ENCODE measurements around the gene RGS12. TPM values are rescaled to one million over a fixed set of nuclear protein-coding genes. Genes with fewer than 3 reads are reported as not detected.

Gene RGS12
- total and polyA plus RNA-seq, 7 donors: 3.0 to 21.6 (median 15.7) TPM

DNA sequence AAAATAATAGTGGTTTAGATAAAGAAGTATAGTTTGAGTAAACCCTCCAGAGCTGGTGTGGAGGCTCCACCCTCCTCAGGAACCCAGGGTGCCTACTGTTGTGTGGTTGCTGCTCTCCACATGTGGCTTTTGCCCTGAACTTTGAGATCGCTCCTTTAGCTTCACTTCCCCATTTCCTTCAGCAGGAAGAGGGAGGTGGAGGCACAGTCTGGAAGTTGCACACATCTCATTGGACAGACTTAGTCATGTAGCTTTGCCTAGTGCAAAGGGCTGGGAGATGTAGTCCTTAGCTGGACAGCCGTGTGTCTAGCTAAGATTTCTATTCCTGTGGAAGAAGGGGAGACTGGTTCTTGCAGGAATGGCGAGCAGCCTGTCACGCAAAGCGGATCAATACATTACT, 37.9 kb downstream of the RGS12 start:
- H3K36me3 ChIP-seq: no peaks in the 10 kb centered on the region
- WGBS, 2 donors: 83 to 90% methylated on average over 5 of the region's 5 CpGs
- intact Hi-C loops (cut with DNase I): no loop called here
- no peaks in the 10 kb centered on the region for H3K27me3 ChIP-seq
- peaks cover 0 to 2% (median 0%) of the 10 kb centered on the region in 4 donors for H3K9me3 ChIP-seq
- no peak for DNase-seq
- no peak overlapping the region for H3K27ac ChIP-seq
- TF ChIP-seq POLR2A (IDR thresholded peaks at IDR 0.05) (no peak), POLR2AphosphoS5 (IDR thresholded peaks at IDR 0.05) (no peak), EP300 (IDR thresholded peaks at IDR 0.05) (no peak), CTCF (IDR thresholded peaks at IDR 0.05) (no peak)
- no peak overlapping the region for H3K4me3 ChIP-seq
- no peaks in the 10 kb centered on the region for H3K4me1 ChIP-seq

DNA sequence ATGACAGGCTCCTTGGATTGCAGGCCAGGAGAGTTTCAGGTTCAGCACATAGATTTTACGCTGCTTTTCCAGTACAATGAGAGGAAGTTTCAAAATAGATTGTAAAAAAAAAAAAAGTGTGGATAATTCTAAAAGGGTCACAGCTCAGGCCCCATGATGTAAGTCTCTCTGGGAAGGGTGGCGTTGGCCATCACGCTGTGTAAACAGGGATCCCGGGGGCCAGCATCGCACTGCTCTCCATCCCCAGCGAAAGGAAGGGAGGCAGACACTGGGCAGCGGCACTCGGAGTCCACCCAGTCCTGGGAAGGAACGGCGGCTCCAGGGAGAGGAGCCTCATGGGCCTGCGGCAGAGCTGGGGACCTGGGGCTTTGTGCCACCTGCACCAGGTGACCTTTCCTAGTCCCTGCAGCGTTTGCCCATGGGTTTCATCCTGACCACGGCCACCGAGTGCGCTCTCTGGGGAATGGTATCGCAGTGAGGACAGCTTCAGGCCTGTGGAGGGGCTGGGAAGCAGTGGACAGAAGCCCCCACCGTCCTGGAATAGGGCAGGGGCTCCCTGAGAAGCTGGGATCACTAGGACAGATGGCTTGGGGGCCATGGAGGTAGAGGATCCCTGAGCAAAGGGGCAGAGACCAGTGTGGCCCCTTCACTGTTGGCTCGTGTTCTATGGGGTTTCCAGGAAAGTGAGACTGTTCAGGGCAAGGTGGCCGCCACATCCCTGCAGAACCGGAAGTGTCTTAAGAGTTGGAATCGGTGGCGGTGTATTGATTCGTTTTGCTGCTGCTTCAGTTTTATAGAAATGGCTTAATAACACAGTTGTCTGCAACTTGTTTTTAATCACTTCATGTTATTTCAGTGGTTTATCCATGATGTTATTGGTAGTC, 38.9 kb downstream of the RGS12 start:
- no peak for TF ChIP-seq POLR2A (IDR thresholded peaks at IDR 0.05)
- TF ChIP-seq EP300 (IDR thresholded peaks at IDR 0.05): no peak
- no peak for TF ChIP-seq POLR2AphosphoS5 (IDR thresholded peaks at IDR 0.05)
- no peak for TF ChIP-seq CTCF (IDR thresholded peaks at IDR 0.05)
- Histone ChIP-seq H3K4me3 (no peak overlapping the region), H3K36me3 (no peaks in the 10 kb centered on the region), H3K9me3 (no peaks in the 10 kb centered on the region), H3K27me3 (no peaks in the 10 kb centered on the region), H3K4me1 (no peaks in the 10 kb centered on the region), H3K27ac (peak overlapping the region in 1 of 4 donors; percentile 23)
- WGBS, 2 donors: 88 to 94% methylated on average over 23 of the region's 23 CpGs
- DNase-seq: no peak
- intact Hi-C loops (cut with DNase I): no loop called here

- no peak for DNase-seq
- no peaks in the 10 kb centered on the region for H3K9me3 ChIP-seq
- intact Hi-C loops (cut with DNase I): no loop called here
- no peak for TF ChIP-seq EP300 (IDR thresholded peaks at IDR 0.05)
- no peak for TF ChIP-seq POLR2A (IDR thresholded peaks at IDR 0.05)
- TF ChIP-seq POLR2AphosphoS5 (IDR thresholded peaks at IDR 0.05): no peak
- no peak for TF ChIP-seq CTCF (IDR thresholded peaks at IDR 0.05)
- no peaks in the 10 kb centered on the region for H3K36me3 ChIP-seq
- no peak overlapping the region for H3K27ac ChIP-seq
- WGBS, 2 donors: 89 to 92% methylated on average over 9 of the region's 9 CpGs
- H3K27me3 ChIP-seq: no peaks in the 10 kb centered on the region
- no peaks in the 10 kb centered on the region for H3K4me1 ChIP-seq
- H3K4me3 ChIP-seq: no peak overlapping the region
These were observed 39.7 kb downstream of the RGS12 start for GRCh38 chr4:3332498-3332897.

DNA sequence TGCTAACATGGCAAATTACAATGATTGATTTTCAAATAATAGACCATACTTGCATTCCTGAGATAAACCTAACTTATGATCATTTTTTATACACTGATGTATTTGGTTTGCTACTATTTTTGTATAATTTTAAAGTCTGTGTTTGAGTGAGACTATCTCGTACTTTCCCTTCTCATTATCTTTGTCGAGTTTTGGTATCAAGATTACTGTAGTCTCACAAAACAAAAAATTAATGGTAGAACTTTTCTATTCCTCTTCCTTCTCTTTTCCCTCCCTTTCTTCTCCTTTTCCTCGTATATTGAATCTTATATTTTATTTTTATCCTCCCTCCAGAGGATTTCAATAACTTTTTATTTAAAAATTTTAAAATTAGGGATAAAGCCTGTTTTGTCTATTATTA, 41.5 kb downstream of the RGS12 start:
- TF ChIP-seq POLR2A (IDR thresholded peaks at IDR 0.05): no peak
- TF ChIP-seq CTCF (IDR thresholded peaks at IDR 0.05): no peak
- Histone ChIP-seq H3K36me3 (no peaks in the 10 kb centered on the region), H3K4me3 (no peak overlapping the region), H3K27me3 (no peaks in the 10 kb centered on the region), H3K27ac (no peak overlapping the region), H3K4me1 (no peaks in the 10 kb centered on the region), H3K9me3 (no peaks in the 10 kb centered on the region)
- WGBS, 2 donors: 77 to 84% methylated on average over 3 of the region's 3 CpGs
- intact Hi-C loops (cut with DNase I): no loop called here
- DNase-seq: no peak

Data from sigmoid colon (tissue), 7 donors.